ENCODE results near the gene GADD45A.

DNA sequence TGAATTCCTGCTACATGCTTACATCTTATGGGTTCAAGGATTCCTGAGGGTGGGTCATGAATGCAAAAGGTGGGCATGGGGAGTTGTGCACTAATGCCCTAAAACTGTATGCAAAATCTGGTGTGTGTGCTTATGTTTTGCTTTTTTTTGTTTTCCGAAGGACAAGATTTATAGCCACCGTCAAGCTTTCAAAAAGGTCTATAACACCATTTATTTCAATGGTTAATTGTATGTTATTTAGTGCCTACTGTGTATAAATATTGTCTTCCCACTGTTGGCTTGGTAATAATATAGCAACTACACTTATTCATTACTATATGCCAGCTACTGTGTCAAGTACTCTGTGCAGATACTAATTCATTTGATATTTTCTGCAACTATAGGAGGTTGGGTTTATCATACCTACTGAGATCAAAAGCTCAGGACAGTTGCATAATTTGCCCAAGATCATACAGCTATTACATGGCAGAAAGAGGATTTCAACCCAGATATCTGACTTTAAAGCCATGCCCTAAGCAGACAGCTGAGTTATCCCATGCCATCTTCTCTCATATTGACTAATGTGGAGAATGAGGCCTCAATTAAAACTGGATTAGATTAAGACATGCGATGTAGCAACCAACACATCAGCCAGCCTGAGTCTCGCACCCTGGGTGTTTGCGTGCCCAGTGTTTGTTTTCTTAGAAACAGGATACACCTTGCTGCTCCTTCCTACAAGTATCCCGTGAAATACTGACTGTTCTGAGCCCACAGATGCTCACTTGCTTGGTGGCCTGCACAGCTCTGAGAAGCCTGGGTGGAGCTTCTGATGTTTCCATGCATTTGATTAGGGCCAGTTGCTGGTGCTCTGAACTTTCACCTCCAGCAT lies 34.6 kb downstream of the GADD45A start:
- TF ChIP-seq RAD21 (CRISPR knock-in tag; conservative IDR thresholded peaks at IDR 0.05 in 1 of 2, IDR thresholded peaks at IDR 0.05 in 1 of 2), result no peak
- TF ChIP-seq, protein P1, sequence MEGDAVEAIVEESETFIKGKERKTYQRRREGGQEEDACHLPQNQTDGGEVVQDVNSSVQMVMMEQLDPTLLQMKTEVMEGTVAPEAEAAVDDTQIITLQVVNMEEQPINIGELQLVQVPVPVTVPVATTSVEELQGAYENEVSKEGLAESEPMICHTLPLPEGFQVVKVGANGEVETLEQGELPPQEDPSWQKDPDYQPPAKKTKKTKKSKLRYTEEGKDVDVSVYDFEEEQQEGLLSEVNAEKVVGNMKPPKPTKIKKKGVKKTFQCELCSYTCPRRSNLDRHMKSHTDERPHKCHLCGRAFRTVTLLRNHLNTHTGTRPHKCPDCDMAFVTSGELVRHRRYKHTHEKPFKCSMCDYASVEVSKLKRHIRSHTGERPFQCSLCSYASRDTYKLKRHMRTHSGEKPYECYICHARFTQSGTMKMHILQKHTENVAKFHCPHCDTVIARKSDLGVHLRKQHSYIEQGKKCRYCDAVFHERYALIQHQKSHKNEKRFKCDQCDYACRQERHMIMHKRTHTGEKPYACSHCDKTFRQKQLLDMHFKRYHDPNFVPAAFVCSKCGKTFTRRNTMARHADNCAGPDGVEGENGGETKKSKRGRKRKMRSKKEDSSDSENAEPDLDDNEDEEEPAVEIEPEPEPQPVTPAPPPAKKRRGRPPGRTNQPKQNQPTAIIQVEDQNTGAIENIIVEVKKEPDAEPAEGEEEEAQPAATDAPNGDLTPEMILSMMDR (IDR thresholded peaks at IDR 0.05 in 2 of 3, conservative IDR thresholded peaks at IDR 0.05 in 1 of 3; ENCODE audit: insufficient read depth in 2 of 3, low read depth in 1 of 3, low read length in 3 of 3), result no peak
- no peak for TF ChIP-seq SMC3 (conservative IDR thresholded peaks at IDR 0.05; ENCODE audit: insufficient read depth, low read depth, low read length)
- no peak for TF ChIP-seq ZNF175 (CRISPR knock-in tag; IDR thresholded peaks at IDR 0.05; ENCODE audit: low read depth)
- TF ChIP-seq, protein P2, sequence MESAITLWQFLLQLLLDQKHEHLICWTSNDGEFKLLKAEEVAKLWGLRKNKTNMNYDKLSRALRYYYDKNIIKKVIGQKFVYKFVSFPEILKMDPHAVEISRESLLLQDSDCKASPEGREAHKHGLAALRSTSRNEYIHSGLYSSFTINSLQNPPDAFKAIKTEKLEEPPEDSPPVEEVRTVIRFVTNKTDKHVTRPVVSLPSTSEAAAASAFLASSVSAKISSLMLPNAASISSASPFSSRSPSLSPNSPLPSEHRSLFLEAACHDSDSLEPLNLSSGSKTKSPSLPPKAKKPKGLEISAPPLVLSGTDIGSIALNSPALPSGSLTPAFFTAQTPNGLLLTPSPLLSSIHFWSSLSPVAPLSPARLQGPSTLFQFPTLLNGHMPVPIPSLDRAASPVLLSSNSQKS (CRISPR knock-in tag; IDR thresholded peaks at IDR 0.05), result no peak
- no peak for TF ChIP-seq POLR2A (conservative IDR thresholded peaks at IDR 0.05)
- no peak for TF ChIP-seq TGIF2 (CRISPR knock-in tag; IDR thresholded peaks at IDR 0.05)
- no peak for TF ChIP-seq HNRNPUL1 (IDR thresholded peaks at IDR 0.05; ENCODE audit: low read length)
- TF ChIP-seq ZSCAN32 (CRISPR knock-in tag; IDR thresholded peaks at IDR 0.05), result no peak
- TF ChIP-seq, protein P3, sequence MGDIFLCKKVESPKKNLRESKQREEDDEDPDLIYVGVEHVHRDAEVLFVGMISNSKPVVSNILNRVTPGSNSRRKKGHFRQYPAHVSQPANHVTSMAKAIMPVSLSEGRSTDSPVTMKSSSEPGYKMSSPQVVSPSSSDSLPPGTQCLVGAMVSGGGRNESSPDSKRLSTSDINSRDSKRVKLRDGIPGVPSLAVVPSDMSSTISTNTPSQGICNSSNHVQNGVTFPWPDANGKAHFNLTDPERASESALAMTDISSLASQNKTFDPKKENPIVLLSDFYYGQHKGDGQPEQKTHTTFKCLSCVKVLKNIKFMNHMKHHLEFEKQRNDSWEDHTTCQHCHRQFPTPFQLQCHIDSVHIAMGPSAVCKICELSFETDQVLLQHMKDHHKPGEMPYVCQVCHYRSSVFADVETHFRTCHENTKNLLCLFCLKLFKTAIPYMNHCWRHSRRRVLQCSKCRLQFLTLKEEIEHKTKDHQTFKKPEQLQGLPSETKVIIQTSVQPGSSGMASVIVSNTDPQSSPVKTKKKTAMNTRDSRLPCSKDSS (IDR thresholded peaks at IDR 0.05; ENCODE audit: low read depth, partially characterized antibody), result no peak
